GM23338 (cell line): ENCODE results near the gene RELN.

ENCODE experiments used
- CREB1 ChIP-seq: fragments of 250-450 bp; sonication (Bioruptor Pico); IDR thresholded peaks from 2 replicates; pipeline ENCODE4 v1.5.0; 2020; ENCODE audit warnings: low read depth, mild to moderate bottlenecking, moderate library complexity
- CTCF ChIP-seq, 2 experiments: fragments of 200-600 bp in 1 of 2; sonication (generic) in 1 of 2; conservative IDR thresholded peaks; 2 replicates each; pipeline versions ENCODE4 v1.5.1 to v1.6.1; 2016 to 2017; ENCODE audit warnings: antibody characterized with exemption in 2 of 2, low read depth in 2 of 2, mild to moderate bottlenecking in 2 of 2, moderate library complexity in 1 of 2
- EZH2 ChIP-seq: fragments of 200-600 bp; sonication (generic); IDR thresholded peaks from one replicate; pipeline ENCODE4 v1.8.0; 2017; ENCODE audit warnings: antibody characterized with exemption, mild to moderate bottlenecking, low read depth; ENCODE audit not compliant: unreplicated experiment
- EZH2phosphoT487 ChIP-seq: fragments of 200-600 bp; sonication (generic); IDR thresholded peaks from one replicate; pipeline ENCODE4 v1.8.1; 2018; ENCODE audit warnings: antibody characterized with exemption; ENCODE audit not compliant: unreplicated experiment
- JUNB ChIP-seq: IDR thresholded peaks from one replicate; pipeline ENCODE4 v1.6.1; 2016; ENCODE audit warnings: antibody characterized with exemption; ENCODE audit not compliant: unreplicated experiment
- NANOG ChIP-seq: IDR thresholded peaks from 2 replicates; pipeline ENCODE4 v1.6.1; 2016; ENCODE audit warnings: antibody characterized with exemption, borderline replicate concordance
- POLR2AphosphoS5 ChIP-seq: IDR thresholded peaks from 2 replicates; pipeline ENCODE4 v1.6.1; 2016; ENCODE audit warnings: antibody characterized with exemption, low read depth
- REST ChIP-seq: IDR thresholded peaks from one replicate; pipeline ENCODE4 v1.6.1; 2018; ENCODE audit warnings: antibody characterized with exemption; ENCODE audit not compliant: unreplicated experiment
- STAT1 ChIP-seq: IDR thresholded peaks from one replicate; pipeline ENCODE4 v1.6.1; 2016; ENCODE audit warnings: antibody characterized with exemption; ENCODE audit not compliant: unreplicated experiment
- ZNF114 ChIP-seq: fragments of 250-450 bp; sonication (Bioruptor Pico); IDR thresholded peaks from 2 replicates; pipeline ENCODE4 v1.5.0; 2020; ENCODE audit warnings: mild to moderate bottlenecking, moderate library complexity
- ZNF331 ChIP-seq: fragments of 250-450 bp; sonication (Bioruptor Pico); IDR thresholded peaks from 2 replicates; pipeline ENCODE4 v1.5.0; 2020; ENCODE audit warnings: low read depth, mild to moderate bottlenecking, moderate library complexity
- TF ChIP-seq, protein P1 (sequence below): IDR thresholded peaks from 2 replicates; pipeline ENCODE4 v1.6.1; 2016; ENCODE audit warnings: antibody characterized with exemption

- TF ChIP-seq POLR2AphosphoS5 = no peak
- no peak for TF ChIP-seq CTCF (conservative IDR thresholded peaks at IDR 0.05; ENCODE audit: low read depth in 2 of 2)
- TF ChIP-seq REST = no peak
- no peak for TF ChIP-seq EZH2
- TF ChIP-seq ZNF114 (CRISPR knock-in tag) = no peak
- TF ChIP-seq, protein P1, sequence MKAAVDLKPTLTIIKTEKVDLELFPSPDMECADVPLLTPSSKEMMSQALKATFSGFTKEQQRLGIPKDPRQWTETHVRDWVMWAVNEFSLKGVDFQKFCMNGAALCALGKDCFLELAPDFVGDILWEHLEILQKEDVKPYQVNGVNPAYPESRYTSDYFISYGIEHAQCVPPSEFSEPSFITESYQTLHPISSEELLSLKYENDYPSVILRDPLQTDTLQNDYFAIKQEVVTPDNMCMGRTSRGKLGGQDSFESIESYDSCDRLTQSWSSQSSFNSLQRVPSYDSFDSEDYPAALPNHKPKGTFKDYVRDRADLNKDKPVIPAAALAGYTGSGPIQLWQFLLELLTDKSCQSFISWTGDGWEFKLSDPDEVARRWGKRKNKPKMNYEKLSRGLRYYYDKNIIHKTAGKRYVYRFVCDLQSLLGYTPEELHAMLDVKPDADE = no peak
- TF ChIP-seq JUNB = no peak
- no peak for TF ChIP-seq NANOG
- TF ChIP-seq CREB1 (CRISPR knock-in tag) = no peak
- no peak for TF ChIP-seq EZH2phosphoT487
- no peak for TF ChIP-seq STAT1
- no peak for TF ChIP-seq ZNF331 (CRISPR knock-in tag)
Measured at GRCh38 chr7:103824251-103824650, 165.2 kb downstream of the RELN start.
